Type B pancreatic cell (in vitro differentiated cells): ENCODE data around the gene CYP8B1. TPM values are rescaled to one million over a fixed set of nuclear protein-coding genes. Genes with fewer than 3 reads are reported as not detected.

Experiments
- DNase-seq: peaks from one replicate; pipeline ENCODE4 v3.0.0; 2021; ENCODE audit warnings: mixed read lengths; ENCODE audit not compliant: unreplicated experiment; ENCODE audit errors: extremely low spot score
- H3K27ac Mint-ChIP-seq: 2 replicates; pipeline ENCODE4 v1.8.0; 2021; ENCODE audit warnings: mild to moderate bottlenecking, mixed read lengths
- H3K27me3 Mint-ChIP-seq: 2 replicates; pipeline ENCODE4 v1.8.0; 2021; ENCODE audit warnings: mixed read lengths
- H3K36me3 Mint-ChIP-seq: 2 replicates; pipeline ENCODE4 v1.8.0; 2021; ENCODE audit warnings: mixed read lengths
- H3K4me1 Mint-ChIP-seq: one replicate; pipeline ENCODE4 v1.8.0; 2021; ENCODE audit warnings: mixed read lengths; ENCODE audit not compliant: unreplicated experiment
- H3K4me3 Mint-ChIP-seq: 2 replicates; pipeline ENCODE4 v1.8.0; 2021; ENCODE audit warnings: mild to moderate bottlenecking, mixed read lengths
- H3K9me3 Mint-ChIP-seq: 2 replicates; pipeline ENCODE4 v1.8.0; 2021; ENCODE audit warnings: mixed read lengths
- total RNA-seq: library from RNA; stranded (reverse); gene quantifications from 2 replicates; pipeline ENCODE4 v1.2.1, GENCODE V29; 2021; ENCODE audit warnings: low replicate concordance
- TF ChIP-seq, protein P1 (sequence below): fragments of 200-600 bp; sonication (generic); conservative IDR thresholded peaks from 2 replicates; pipeline ENCODE4 v1.5.0; 2021; ENCODE audit warnings: antibody characterized with exemption, mild to moderate bottlenecking

The CYP8B1 gene
- total RNA-seq, 1 donor from 2014 or later: not detected

- TF ChIP-seq, protein P1, sequence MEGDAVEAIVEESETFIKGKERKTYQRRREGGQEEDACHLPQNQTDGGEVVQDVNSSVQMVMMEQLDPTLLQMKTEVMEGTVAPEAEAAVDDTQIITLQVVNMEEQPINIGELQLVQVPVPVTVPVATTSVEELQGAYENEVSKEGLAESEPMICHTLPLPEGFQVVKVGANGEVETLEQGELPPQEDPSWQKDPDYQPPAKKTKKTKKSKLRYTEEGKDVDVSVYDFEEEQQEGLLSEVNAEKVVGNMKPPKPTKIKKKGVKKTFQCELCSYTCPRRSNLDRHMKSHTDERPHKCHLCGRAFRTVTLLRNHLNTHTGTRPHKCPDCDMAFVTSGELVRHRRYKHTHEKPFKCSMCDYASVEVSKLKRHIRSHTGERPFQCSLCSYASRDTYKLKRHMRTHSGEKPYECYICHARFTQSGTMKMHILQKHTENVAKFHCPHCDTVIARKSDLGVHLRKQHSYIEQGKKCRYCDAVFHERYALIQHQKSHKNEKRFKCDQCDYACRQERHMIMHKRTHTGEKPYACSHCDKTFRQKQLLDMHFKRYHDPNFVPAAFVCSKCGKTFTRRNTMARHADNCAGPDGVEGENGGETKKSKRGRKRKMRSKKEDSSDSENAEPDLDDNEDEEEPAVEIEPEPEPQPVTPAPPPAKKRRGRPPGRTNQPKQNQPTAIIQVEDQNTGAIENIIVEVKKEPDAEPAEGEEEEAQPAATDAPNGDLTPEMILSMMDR: no peak
- Mint-ChIP-seq H3K27ac (peak overlapping the region; percentile 36), H3K4me1 (peaks cover 25% of the 10 kb centered on the region), H3K27me3 (no peaks in the 10 kb centered on the region), H3K4me3 (no peak overlapping the region), H3K36me3 (no peaks in the 10 kb centered on the region), H3K9me3 (peaks cover 4% of the 10 kb centered on the region)
- peak; percentile 25 for DNase-seq
Observed at GRCh38 chr3:42852441-42852840, 23.2 kb downstream of the CYP8B1 start.

GRCh38 chr3:42851228-42851834 is 24.3 kb downstream of the CYP8B1 start:
- Mint-ChIP-seq H3K9me3 (peaks cover 4% of the 10 kb centered on the region), H3K4me1 (peaks cover 35% of the 10 kb centered on the region), H3K27me3 (no peaks in the 10 kb centered on the region), H3K27ac (peak overlapping the region; percentile 36), H3K4me3 (no peak overlapping the region), H3K36me3 (no peaks in the 10 kb centered on the region)
- DNase-seq: peak; percentile 52
- TF ChIP-seq, protein P1: no peak

DNA sequence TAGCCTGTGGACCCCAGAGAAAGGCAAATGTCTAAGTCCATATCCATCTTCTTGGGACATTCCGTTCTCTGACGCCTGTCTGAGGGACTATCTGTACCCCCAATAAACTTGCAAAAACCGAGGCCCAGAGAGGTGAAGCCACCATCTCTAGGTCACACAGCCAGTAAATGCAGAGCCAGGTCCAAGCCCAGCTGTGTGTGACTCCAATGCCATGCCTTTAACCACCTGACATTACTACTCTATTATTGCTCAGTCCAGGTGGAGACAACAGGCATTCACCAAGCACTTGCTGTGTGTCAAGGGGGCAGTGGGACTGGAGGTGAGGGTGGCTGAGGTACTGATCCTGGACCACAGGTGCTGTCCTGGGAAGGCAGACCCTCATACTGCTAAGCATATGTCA is 25.4 kb downstream of the CYP8B1 start:
- H3K36me3 Mint-ChIP-seq: no peaks in the 10 kb centered on the region
- DNase-seq: peak; percentile 37
- no peaks in the 10 kb centered on the region for H3K27me3 Mint-ChIP-seq
- peaks cover 2% of the 10 kb centered on the region for H3K9me3 Mint-ChIP-seq
- peak overlapping the region; percentile 24 for H3K27ac Mint-ChIP-seq
- H3K4me1 Mint-ChIP-seq: peaks cover 35% of the 10 kb centered on the region
- TF ChIP-seq, protein P1: no peak
- H3K4me3 Mint-ChIP-seq: no peak overlapping the region

GRCh38 chr3:42849017-42849416 is 26.7 kb downstream of the CYP8B1 start:
- peak; percentile 29 for DNase-seq
- no peaks in the 10 kb centered on the region for H3K36me3 Mint-ChIP-seq
- H3K4me1 Mint-ChIP-seq: peaks cover 33% of the 10 kb centered on the region
- peak overlapping the region; percentile 5 for H3K27ac Mint-ChIP-seq
- H3K9me3 Mint-ChIP-seq: no peaks in the 10 kb centered on the region
- no peaks in the 10 kb centered on the region for H3K27me3 Mint-ChIP-seq
- TF ChIP-seq, protein P1: no peak
- no peak overlapping the region for H3K4me3 Mint-ChIP-seq

DNA sequence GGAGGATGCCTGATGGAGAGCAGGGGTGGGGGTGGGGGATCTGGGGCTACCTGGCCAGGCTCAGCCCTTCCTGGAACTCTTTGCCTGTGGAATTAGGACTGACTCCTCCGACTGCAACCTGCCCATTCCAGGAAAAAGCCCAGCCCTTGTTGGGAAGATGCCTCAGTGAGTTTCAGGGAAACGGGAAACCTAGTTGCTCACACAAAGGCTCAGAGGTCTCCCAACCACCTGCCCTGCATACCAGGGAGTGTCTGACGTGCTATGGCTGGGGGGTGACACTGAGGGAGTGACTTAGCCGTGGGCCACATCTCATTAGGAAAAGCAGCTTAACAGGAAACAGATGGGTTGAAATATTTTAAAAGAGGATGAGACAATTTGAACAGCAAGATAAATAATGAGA is 27.9 kb downstream of the CYP8B1 start:
- no peaks in the 10 kb centered on the region for H3K27me3 Mint-ChIP-seq
- DNase-seq: peak; percentile 45
- peak overlapping the region; percentile 92 for H3K27ac Mint-ChIP-seq
- H3K4me1 Mint-ChIP-seq: peaks cover 32% of the 10 kb centered on the region
- TF ChIP-seq, protein P1: no peak
- H3K4me3 Mint-ChIP-seq: peak overlapping the region; percentile 11
- no peaks in the 10 kb centered on the region for H3K9me3 Mint-ChIP-seq
- no peaks in the 10 kb centered on the region for H3K36me3 Mint-ChIP-seq
